Suprapubic skin (tissue), 4 donors: Measurements from ENCODE around the gene PATL1. TPM values are rescaled to one million over a fixed set of nuclear protein-coding genes. Genes with fewer than 3 reads are reported as not detected.
"Not testable (repeated sequence)": the region's sequence is repeated elsewhere in the genome, so short reads cannot be mapped to it uniquely, and the experiment has no call there.

Experiments
- DNase-seq, 2 donors: peaks; one replicate each; pipeline ENCODE4 v3.0.0-alpha.2; 2019; ENCODE audit warnings: low spot score in 2 of 2
- H3K27ac ChIP-seq: fragments of 200-600 bp; sonication (generic); one replicate; pipeline ENCODE4 v1.5.1; 2019
- H3K27me3 ChIP-seq: fragments of 200-600 bp; sonication (generic); one replicate; pipeline ENCODE4 v1.5.1; 2019
- H3K36me3 ChIP-seq: fragments of 200-600 bp; sonication (generic); one replicate; pipeline ENCODE4 v1.5.1; 2019
- H3K4me1 ChIP-seq: fragments of 200-600 bp; sonication (generic); one replicate; pipeline ENCODE4 v1.5.1; 2019
- H3K4me3 ChIP-seq: fragments of 200-600 bp; sonication (generic); one replicate; pipeline ENCODE4 v1.5.1; 2019; ENCODE audit warnings: mild to moderate bottlenecking
- H3K9me3 ChIP-seq: fragments of 200-600 bp; sonication (generic); one replicate; pipeline ENCODE4 v1.5.1; 2019
- EP300 ChIP-seq: sonication (generic); formaldehyde crosslinking; IDR thresholded peaks from one replicate; pipeline ENCODE4 v1.6.1; 2017; ENCODE audit warnings: antibody characterized with exemption
- POLR2A ChIP-seq, 2 donors: fragments of 450-650 bp; IDR thresholded peaks; one replicate each; pipeline ENCODE4 v1.6.1; 2017; ENCODE audit warnings: antibody characterized with exemption in 2 of 2, mild to moderate bottlenecking in 2 of 2, moderate library complexity in 2 of 2
- POLR2AphosphoS5 ChIP-seq, 3 donors: sonication (generic); formaldehyde crosslinking; IDR thresholded peaks; one replicate each; pipeline ENCODE4 v1.6.1; 2017; ENCODE audit warnings: antibody characterized with exemption in 3 of 3
- WGBS: methylation state at CpG from one replicate; pipeline ENCODE4 v1.1.5; 2018; 5-methylcytosine and 5-hydroxymethylcytosine counted together
- total RNA-seq, 4 donors: library from RNA; depleted of rRNA; stranded (reverse); fragments of >200 nt; gene quantifications; one replicate each; pipeline ENCODE4 v1.1.0, GENCODE V29; 2016
- TF ChIP-seq, protein P1 (sequence below), 2 donors: fragments of 200-600 bp in 1 of 2; fragments of 450-650 bp in 1 of 2; sonication (generic) in 1 of 2; IDR thresholded peaks; one replicate each; pipeline ENCODE4 v1.5.1; 2016 to 2019; ENCODE audit warnings: antibody characterized with exemption in 2 of 2, mild to moderate bottlenecking in 1 of 2, moderate library complexity in 1 of 2

The PATL1 gene
- total RNA-seq, 4 donors from 2014 or later: 14.3 to 23.2 (median 19.2) TPM

DNA sequence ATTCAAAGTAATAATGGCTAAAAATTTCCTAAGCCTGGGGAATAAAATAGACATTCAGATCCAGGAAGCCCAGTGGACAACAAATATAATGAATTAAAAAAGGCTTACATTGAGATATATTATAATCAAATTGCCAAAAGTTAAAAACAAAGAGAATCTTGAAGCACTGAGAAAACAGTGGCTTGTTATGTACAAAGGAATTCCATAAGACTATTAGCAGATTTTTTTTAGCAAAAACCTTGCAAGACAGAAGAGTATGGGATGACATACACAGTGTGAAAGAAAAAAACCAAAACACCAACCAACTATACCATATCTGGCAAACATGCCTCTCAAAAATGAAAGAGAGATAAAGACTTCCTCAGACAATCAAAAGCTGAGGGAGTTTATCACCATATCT, 24.1 kb upstream of the PATL1 start:
- no peaks in the 10 kb centered on the region for H3K27me3 ChIP-seq
- no peak overlapping the region for H3K27ac ChIP-seq
- no peaks in the 10 kb centered on the region for H3K9me3 ChIP-seq
- H3K4me3 ChIP-seq: no peak overlapping the region
- no peak for DNase-seq
- no peaks in the 10 kb centered on the region for H3K4me1 ChIP-seq
- H3K36me3 ChIP-seq: no peaks in the 10 kb centered on the region
- TF ChIP-seq EP300 (no peak), POLR2A (IDR thresholded peaks at IDR 0.05) (no peak), POLR2AphosphoS5 (IDR thresholded peaks at IDR 0.05) (no peak)
- TF ChIP-seq, protein P1, sequence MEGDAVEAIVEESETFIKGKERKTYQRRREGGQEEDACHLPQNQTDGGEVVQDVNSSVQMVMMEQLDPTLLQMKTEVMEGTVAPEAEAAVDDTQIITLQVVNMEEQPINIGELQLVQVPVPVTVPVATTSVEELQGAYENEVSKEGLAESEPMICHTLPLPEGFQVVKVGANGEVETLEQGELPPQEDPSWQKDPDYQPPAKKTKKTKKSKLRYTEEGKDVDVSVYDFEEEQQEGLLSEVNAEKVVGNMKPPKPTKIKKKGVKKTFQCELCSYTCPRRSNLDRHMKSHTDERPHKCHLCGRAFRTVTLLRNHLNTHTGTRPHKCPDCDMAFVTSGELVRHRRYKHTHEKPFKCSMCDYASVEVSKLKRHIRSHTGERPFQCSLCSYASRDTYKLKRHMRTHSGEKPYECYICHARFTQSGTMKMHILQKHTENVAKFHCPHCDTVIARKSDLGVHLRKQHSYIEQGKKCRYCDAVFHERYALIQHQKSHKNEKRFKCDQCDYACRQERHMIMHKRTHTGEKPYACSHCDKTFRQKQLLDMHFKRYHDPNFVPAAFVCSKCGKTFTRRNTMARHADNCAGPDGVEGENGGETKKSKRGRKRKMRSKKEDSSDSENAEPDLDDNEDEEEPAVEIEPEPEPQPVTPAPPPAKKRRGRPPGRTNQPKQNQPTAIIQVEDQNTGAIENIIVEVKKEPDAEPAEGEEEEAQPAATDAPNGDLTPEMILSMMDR (IDR thresholded peaks at IDR 0.05): no peak

DNA sequence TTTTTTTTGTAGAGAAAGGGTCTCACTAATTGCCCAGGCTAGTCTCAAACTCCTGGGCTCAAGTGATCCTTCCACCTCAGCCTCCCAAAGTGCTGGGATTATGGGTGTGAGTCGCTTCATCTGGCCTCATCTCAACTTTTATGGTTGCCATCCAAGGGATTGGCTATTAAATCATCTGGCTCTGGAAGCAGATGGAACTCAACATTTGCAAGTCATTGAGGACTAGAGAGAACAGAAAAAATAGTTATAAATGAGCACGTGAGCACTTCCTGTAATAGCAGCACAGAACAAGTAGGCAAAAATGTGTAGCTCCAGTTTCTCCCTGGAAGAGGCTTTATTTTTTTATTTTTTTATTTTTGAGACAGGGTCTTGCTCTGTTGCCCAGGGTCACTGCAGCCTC, 22.3 kb upstream of the PATL1 start:
- TF ChIP-seq EP300: no peak
- no peak for TF ChIP-seq POLR2AphosphoS5 (IDR thresholded peaks at IDR 0.05)
- TF ChIP-seq, protein P1 (IDR thresholded peaks at IDR 0.05): no peak
- no peak for TF ChIP-seq POLR2A (IDR thresholded peaks at IDR 0.05)
- DNase-seq: no peak
- Histone ChIP-seq H3K4me3 (no peak overlapping the region), H3K27ac (no peak overlapping the region), H3K9me3 (no peaks in the 10 kb centered on the region), H3K36me3 (no peaks in the 10 kb centered on the region), H3K27me3 (no peaks in the 10 kb centered on the region), H3K4me1 (no peaks in the 10 kb centered on the region)
- 62% methylated on average over 2 of the region's 2 CpGs for WGBS

DNA sequence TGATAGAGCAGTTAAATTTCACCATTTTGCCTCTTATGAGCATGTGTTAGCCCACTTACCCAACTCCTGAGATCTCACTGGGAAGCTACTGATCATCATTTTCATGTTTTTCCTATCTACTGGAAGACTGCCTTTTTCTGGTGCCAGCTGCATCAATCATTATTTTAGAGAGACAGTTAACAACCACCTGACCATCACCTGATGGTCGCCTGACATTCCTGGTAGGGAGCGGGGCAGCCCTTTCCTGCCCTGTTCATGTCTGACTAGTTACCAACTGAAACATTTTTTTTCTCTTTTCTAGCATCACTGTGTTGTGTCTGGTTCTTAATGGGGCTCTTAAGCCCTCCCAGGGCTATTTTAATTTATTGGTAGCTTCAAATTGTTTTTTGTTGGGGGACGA, 20.2 kb upstream of the PATL1 start:
- H3K36me3 ChIP-seq: no peaks in the 10 kb centered on the region
- no peak overlapping the region for H3K4me3 ChIP-seq
- TF ChIP-seq, protein P1 (IDR thresholded peaks at IDR 0.05): no peak
- TF ChIP-seq POLR2AphosphoS5 (IDR thresholded peaks at IDR 0.05): no peak
- TF ChIP-seq POLR2A (IDR thresholded peaks at IDR 0.05): no peak
- no peaks in the 10 kb centered on the region for H3K4me1 ChIP-seq
- no peaks in the 10 kb centered on the region for H3K9me3 ChIP-seq
- WGBS: 80% methylated on average over 3 of the region's 3 CpGs
- no peak for DNase-seq
- no peak overlapping the region for H3K27ac ChIP-seq
- H3K27me3 ChIP-seq: no peaks in the 10 kb centered on the region

DNA sequence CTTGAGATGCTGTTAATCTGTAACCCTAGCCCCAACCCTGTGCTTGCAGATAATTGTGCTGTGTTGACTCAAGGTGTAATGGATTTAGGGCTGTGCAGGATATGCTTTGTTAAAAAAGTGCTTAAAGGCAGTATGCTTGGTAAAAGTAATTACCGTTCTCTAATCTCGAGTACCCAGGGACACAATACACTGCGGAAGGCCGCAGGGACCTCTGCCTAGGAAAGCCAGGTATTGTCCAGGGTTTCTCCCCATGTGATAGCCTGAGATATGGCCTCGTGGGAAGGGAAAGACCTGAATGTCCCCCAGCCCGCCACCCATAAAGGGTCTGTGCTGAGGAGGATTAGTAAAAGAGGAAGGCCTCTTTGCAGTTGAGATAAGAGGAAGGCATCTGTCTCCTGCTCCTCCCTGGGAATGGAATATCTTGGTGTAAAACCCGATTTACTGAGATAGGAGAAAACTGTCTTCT, 12.5 kb upstream of the PATL1 start:
- 77% methylated on average over 7 of the region's 7 CpGs for WGBS

DNA sequence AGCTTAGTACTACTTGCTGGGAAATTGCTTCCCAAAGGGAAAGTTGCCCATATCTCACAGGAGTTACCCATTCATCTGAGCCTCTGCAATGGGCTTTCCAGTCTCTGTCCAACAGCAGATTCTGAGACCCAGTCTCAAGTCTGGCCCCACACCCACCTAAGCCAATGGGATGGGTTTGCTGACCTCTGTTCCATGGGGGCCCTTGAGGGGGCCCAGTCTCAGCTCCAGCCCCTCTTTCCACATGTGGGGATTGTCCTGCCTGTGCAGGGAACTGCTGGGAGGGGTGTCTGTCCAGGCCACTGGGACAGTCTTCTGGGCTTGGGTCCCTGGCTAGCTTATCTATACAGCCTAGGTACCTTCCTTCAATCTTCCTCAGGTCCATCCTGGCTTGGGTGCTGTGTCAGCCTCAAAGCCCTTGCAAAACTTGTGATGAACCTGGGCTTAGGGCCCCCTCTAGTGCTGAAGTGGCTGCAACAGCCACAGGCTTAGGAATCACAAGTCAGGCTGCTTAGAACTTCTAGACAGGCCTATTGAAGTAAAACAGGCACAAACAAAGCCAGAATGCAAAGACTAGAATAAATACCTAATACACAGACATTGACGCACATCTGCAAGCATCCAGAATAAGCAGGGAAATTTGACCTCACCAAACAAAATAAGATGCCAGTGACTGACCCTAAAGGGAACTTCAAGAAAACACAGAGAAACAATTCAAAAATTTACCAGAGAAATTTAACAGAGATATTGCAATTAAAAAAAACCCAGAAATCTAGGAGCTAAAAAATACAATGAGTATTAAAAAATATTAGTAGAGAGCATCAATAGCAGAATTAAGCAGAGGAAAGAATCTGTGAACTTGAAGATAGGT, 11.7 kb upstream of the PATL1 start:
- TF ChIP-seq, protein P1 (IDR thresholded peaks at IDR 0.05): peak in 1 of 2 donors; percentile 66
- TF ChIP-seq POLR2A (IDR thresholded peaks at IDR 0.05): no peak
- WGBS: 59% methylated on average over 1 of the region's 1 CpG
- no peak overlapping the region for H3K27ac ChIP-seq
- H3K4me1 ChIP-seq: no peaks in the 10 kb centered on the region
- no peak overlapping the region for H3K4me3 ChIP-seq
- no peaks in the 10 kb centered on the region for H3K9me3 ChIP-seq
- H3K36me3 ChIP-seq: no peaks in the 10 kb centered on the region
- H3K27me3 ChIP-seq: no peaks in the 10 kb centered on the region
- DNase-seq: no peak

More for the DNA sequence above, 12.5 kb upstream of the PATL1 start:
- not testable (repeated sequence) for H3K9me3 ChIP-seq, DNase-seq, H3K4me3 ChIP-seq, H3K36me3 ChIP-seq, H3K27ac ChIP-seq, H3K27me3 ChIP-seq, H3K4me1 ChIP-seq
